Kidney epithelial cell (primary cell): ENCODE measurements around the gene EPHB2. TPM values are rescaled to one million over a fixed set of nuclear protein-coding genes. Genes with fewer than 3 reads are reported as not detected.

Source experiments
- DNase-seq: peaks from one replicate; pipeline ENCODE4 v3.0.0-alpha.2; 2010; ENCODE audit warnings: low read depth
- H3K27me3 ChIP-seq: 2 replicates; pipeline ENCODE4 v1.6.0; 2011; ENCODE audit warnings: low read length; ENCODE audit not compliant: control insufficient read depth, insufficient read depth
- H3K36me3 ChIP-seq: 2 replicates; pipeline ENCODE4 v1.5.1; 2011; ENCODE audit warnings: low read length; ENCODE audit not compliant: control insufficient read depth, insufficient read depth
- H3K4me3 ChIP-seq: 2 replicates; pipeline ENCODE4 v1.5.1; 2011; ENCODE audit warnings: low read depth, mild to moderate bottlenecking, control low read depth, low read length
- CTCF ChIP-seq: IDR thresholded peaks from 2 replicates; pipeline ENCODE4 v1.5.1; 2011; ENCODE audit warnings: mild to moderate bottlenecking, moderate library complexity, low read length, control low read depth, inconsistent platforms; ENCODE audit not compliant: insufficient read depth, poor library complexity, severe bottlenecking
- total RNA-seq: library from RNA; depleted of rRNA; stranded (reverse); fragments of >200 nt; gene quantifications from 2 replicates; pipeline ENCODE4 v1.2.3, GENCODE V29; 2015

The EPHB2 gene
- total RNA-seq, 1 donor from 2014 or later: 111 TPM

- peaks cover 4% of the 10 kb centered on the region for H3K27me3 ChIP-seq
- TF ChIP-seq CTCF: no peak
- no peak for DNase-seq
These were observed 32.4 kb upstream of the EPHB2 start for GRCh38 chr1:22677931-22678896.

GRCh38 chr1:22680726-22681125, 29.9 kb upstream of the EPHB2 start:
- Histone ChIP-seq H3K36me3 (no peaks in the 10 kb centered on the region), H3K4me3 (no peak overlapping the region), H3K27me3 (no peaks in the 10 kb centered on the region)
- TF ChIP-seq CTCF: no peak
- DNase-seq: no peak

More at GRCh38 chr1:22677931-22678896, 32.4 kb upstream of the EPHB2 start:
- Histone ChIP-seq H3K4me3 (no peak overlapping the region), H3K36me3 (no peaks in the 10 kb centered on the region)

GRCh38 chr1:22681556-22682276, 28.9 kb upstream of the EPHB2 start:
- Histone ChIP-seq H3K4me3 (no peak overlapping the region), H3K27me3 (no peaks in the 10 kb centered on the region), H3K36me3 (no peaks in the 10 kb centered on the region)
- DNase-seq: no peak
- TF ChIP-seq CTCF: no peak

DNA sequence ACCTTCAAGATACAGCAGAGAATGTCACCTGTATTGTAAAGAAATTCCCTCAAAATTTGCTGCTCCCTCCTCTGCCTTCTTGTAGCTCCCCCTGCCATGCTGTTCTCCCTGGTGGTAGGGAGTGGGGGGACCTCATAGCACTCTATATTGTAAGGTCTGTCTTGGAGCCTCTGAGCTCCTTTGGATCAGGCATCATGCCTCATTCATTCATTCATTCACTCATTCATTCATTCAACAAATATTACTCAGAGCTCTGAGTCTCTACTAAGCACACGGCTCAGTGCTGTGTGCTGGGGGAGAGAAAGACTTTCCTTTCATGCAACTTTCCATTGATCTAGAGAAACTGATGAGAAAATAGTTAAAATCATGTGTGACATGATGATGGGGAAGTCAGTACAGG, 27.1 kb upstream of the EPHB2 start:
- H3K27me3 ChIP-seq: no peaks in the 10 kb centered on the region

DNA sequence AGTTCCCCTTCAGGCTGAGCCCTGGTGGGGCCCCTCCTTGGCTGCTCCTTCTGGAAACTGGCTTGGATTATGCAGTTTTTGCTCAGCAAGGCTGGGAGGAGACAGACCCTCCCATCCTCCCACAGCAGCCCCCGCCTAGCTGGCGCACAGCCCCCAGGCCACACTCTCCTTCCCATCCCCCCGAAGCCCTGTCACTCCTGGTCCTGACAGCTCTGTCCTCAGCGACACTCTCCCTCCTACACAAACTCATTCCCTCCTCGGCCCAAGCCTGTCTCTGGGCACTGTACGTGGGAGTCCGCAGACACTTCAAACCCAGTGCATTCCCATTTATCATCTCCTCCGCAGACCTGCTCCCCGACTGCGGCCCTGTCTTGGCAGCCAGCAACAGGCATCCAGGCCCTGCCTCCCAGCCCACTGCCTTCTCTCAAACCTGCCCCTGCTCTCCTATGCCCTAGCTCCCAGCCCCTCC, 25.0 kb upstream of the EPHB2 start:
- Histone ChIP-seq H3K27me3 (no peaks in the 10 kb centered on the region), H3K36me3 (no peaks in the 10 kb centered on the region), H3K4me3 (no peak overlapping the region)
- TF ChIP-seq CTCF: no peak
- no peak for DNase-seq

More for the DNA sequence above, 27.1 kb upstream of the EPHB2 start:
- Histone ChIP-seq H3K4me3 (no peak overlapping the region), H3K36me3 (no peaks in the 10 kb centered on the region)
- TF ChIP-seq CTCF: no peak
- no peak for DNase-seq
